ENCODE data around the gene AP5M1.

The AP5M1 gene

DNA sequence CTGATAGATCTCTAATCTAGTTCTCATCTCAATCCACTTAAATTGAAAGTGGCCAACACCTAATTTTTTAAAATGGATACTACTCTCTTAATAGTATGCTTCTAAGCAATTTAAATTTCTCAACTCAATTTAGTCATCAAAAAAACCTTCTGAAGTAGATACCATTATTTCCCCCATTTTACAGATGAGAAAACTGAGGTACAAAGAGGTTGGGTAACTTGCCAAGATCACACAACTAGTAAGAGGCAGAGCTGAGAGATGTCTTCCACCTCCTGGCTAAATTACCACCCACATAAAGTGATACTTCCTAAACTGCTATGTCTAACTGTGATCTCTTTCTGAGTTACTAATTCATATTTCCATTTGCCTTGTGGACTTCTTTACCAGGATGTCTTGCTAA, 6.7 kb upstream of the AP5M1 start:
- no peak for TF ChIP-seq ZNF274 (IDR thresholded peaks at IDR 0.05; ENCODE audit: low read depth, low read length)
- H3K4me3 ChIP-seq (ENCODE audit: low read length), result no peak overlapping the region

DNA sequence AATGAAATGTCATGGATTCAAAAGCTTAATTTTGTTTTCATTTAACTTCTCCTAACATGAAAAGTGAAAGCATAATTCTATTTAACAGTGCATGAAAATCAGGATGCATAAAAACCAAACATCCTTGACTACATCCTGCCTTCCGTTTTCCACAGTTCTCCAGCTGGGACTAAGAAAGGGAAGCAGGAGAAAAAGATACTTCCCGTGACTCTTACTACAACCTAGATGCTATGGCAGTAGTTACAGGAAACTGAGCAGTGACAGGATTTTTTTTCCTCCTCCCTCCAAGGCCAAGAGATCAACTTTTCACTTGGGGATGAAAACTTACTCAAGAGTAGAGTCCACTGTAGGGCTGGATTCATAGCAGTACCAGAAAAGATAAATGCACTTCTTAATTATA, 2.7 kb upstream of the AP5M1 start:
- no peak for TF ChIP-seq ZNF274 (IDR thresholded peaks at IDR 0.05; ENCODE audit: low read depth, low read length)
- no peak overlapping the region for H3K4me3 ChIP-seq (ENCODE audit: low read length)

GRCh38 chr14:57273236-57273635, 4.5 kb downstream of the AP5M1 start:
- H3K4me3 ChIP-seq (ENCODE audit: low read length), result no peak overlapping the region
- no peak for TF ChIP-seq ZNF274 (IDR thresholded peaks at IDR 0.05; ENCODE audit: low read depth, low read length)

- no peak for TF ChIP-seq ZNF274 (IDR thresholded peaks at IDR 0.05; ENCODE audit: low read depth, low read length)
- H3K4me3 ChIP-seq (ENCODE audit: low read length), result no peak overlapping the region
These were observed 5.8 kb downstream of the AP5M1 start for GRCh38 chr14:57274551-57274950.

DNA sequence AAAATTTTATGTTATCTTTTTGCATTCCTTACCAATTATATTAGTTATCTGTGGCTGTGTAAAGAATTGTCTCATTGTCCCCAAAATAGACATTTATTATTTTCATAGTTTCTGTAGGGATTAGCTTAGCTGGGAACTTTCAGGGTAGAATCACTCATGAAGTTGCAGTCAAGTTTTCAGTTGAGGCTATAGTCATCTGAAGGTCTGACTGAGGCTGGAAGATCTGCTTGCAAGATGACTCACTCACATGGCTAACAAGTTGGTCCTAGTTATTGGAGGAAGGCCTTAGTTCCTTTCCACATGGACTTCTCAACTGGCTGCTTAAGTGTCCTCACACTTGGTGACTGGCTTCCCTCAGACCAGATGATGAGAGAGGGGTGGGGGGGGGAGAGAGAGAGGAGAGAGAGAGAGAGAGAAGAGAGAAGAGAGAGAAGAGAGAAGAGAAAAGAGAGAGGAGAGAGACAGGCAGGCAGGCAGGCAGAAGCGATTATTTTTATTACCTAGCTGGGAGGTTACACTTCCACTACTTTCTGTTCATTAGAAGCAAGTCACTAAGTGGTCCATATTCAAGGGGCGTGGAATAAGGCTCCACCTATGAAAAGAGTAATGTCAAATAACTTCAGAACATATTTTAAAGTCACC, 6.4 kb downstream of the AP5M1 start:
- TF ChIP-seq ZNF274 (IDR thresholded peaks at IDR 0.05; ENCODE audit: low read depth, low read length), result no peak
- no peak overlapping the region for H3K4me3 ChIP-seq (ENCODE audit: low read length)

DNA sequence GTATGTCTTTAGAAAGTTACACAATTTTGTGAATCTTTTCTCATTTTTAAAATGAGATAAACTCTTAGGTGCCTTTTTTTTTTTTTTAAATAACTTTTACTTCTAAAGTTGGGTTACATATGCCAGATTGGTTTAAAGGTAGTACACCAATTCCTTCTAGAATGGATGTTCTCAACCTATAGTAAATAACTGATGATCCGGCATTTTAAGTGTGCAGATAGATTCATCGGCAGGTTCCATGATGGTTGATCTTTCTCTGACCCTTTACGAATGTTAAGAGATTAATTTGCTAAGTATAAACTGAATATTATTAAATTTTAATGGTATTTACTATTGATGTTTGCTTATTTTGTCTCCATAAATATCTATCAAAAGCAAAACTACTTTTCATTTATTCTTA, 8.3 kb downstream of the AP5M1 start:
- TF ChIP-seq ZNF274 (IDR thresholded peaks at IDR 0.05; ENCODE audit: low read depth, low read length), result no peak
- no peak overlapping the region for H3K4me3 ChIP-seq (ENCODE audit: low read length)

DNA sequence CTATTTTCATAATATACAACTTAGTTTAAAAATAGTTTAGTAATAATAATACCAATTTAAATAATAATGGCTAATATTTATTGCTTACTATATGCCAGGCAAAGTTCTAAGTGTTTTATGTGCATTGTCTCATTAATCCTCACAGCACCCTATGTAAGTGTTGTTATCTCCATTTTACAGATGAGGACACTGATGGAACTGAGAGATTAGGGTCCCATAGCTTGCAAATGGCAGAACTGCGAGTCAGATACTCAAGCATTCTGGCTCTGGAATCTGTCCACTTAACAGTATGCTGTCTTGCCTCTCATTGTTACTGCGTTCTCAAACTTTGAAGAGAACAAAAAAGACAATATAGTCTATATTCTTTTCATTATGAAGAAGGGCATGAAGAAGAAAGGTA, 19.0 kb downstream of the AP5M1 start:
- H3K4me3 ChIP-seq (ENCODE audit: low read length), result no peak overlapping the region
- no peak for TF ChIP-seq ZNF274 (IDR thresholded peaks at IDR 0.05; ENCODE audit: low read depth, low read length)

GRCh38 chr14:57290751-57291150, 22.0 kb downstream of the AP5M1 start:
- no peak overlapping the region for H3K4me3 ChIP-seq (ENCODE audit: low read length)
- TF ChIP-seq ZNF274 (IDR thresholded peaks at IDR 0.05; ENCODE audit: low read depth, low read length), result no peak

- H3K4me3 ChIP-seq (ENCODE audit: low read length), result no peak overlapping the region
These were observed 23.2 kb downstream of the AP5M1 start for GRCh38 chr14:57291692-57292647.

GRCh38 chr14:57293866-57294837, 25.4 kb downstream of the AP5M1 start:
- H3K4me3 ChIP-seq (ENCODE audit: low read length), result no peak overlapping the region
- TF ChIP-seq ZNF274 (IDR thresholded peaks at IDR 0.05; ENCODE audit: low read depth, low read length), result no peak

More at GRCh38 chr14:57291692-57292647, 23.2 kb downstream of the AP5M1 start:
- no peak for TF ChIP-seq ZNF274 (IDR thresholded peaks at IDR 0.05; ENCODE audit: low read depth, low read length)

DNA sequence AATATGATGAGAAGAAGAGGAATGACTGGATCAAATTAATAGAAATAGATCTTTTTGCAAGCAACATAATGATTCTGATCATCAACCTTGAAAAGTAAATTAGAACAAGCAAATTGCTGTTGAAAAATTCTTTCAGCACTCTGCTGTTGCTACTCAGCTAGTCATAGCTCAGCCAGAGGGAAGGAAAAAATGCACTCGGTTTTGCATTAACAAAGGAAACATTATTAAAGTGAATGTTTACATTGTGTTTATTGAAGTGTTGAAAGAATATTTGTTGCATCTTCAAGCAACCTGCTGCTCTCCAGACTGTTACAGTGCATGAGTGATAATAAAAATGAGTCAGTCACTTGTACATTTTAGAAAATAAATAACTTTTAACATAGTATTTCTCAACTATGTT, 26.5 kb downstream of the AP5M1 start:
- no peak for TF ChIP-seq ZNF274 (IDR thresholded peaks at IDR 0.05; ENCODE audit: low read depth, low read length)
- H3K4me3 ChIP-seq (ENCODE audit: low read length), result no peak overlapping the region

DNA sequence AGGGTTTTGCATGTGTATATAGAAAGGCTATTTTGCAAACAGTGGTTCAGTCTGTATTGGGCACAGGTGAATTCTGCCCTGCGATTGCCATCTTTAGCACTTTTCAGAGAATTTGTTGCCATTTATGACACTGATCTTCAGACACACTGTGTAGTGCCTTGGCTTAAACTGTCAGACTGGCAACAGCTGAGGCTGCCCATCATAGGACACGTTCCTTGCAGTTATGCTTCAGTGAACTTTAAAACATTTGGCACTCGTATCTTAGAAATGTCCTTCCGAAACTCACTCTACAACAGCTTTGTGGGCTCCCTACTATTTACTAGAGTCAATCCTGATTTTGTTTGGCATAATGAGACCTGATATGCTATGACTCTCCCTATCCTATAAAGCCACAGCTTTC, 29.1 kb downstream of the AP5M1 start:
- no peak overlapping the region for H3K4me3 ChIP-seq (ENCODE audit: low read length)
- TF ChIP-seq ZNF274 (IDR thresholded peaks at IDR 0.05; ENCODE audit: low read depth, low read length), result no peak

DNA sequence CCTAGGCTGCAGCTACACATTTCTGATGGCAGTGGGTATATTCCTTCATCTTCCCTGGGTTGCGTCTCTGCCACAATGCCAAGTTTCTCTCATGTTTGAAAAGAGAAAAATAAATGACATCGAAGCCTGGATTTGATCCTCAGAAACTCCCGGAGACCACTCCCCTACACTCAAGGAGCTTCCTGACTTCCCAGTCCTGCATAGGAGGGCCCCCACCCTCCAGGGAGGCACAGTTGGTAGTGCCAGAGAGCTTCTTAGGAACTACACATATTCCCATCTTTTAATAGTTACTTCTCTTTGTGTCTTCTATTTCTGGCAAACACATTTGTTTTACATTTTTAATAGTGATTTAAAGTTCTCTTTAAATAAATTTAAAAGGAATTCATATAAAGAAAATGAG, 30.7 kb downstream of the AP5M1 start:
- no peak for TF ChIP-seq ZNF274 (IDR thresholded peaks at IDR 0.05; ENCODE audit: low read depth, low read length)
- no peak overlapping the region for H3K4me3 ChIP-seq (ENCODE audit: low read length)

DNA sequence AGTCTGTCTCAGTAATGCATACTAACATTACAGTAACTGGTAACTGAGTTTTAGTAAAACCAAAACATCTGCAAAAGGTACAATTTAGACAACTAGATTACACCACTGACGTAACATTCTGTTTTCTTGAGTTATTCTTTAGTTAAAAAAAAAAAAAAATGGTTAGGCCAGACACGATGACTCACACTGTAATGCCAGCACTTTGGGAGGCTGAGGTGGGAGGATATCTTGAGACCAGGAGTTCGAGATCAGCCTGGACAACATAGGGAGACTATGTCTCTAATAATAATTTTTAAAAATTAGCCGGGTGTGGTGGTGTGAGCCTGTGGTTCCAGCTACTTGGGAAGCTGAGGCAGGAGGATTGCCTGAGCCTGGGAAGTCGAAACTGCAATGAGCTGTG, 34.1 kb downstream of the AP5M1 start:
- no peak overlapping the region for H3K4me3 ChIP-seq (ENCODE audit: low read length)
- TF ChIP-seq ZNF274 (IDR thresholded peaks at IDR 0.05; ENCODE audit: low read depth, low read length), result no peak
